Epithelial cell of esophagus (primary cell): ENCODE results near the gene CCDC116.

Source experiments
- DNase-seq: peaks from one replicate; pipeline ENCODE4 v3.0.0; 2010; ENCODE audit warnings: low read depth
- H3K4me3 ChIP-seq: 2 replicates; pipeline ENCODE4 v1.5.1; 2011; ENCODE audit warnings: mild to moderate bottlenecking, low read length, control low read depth
- TF ChIP-seq, protein P1 (sequence below): IDR thresholded peaks from 2 replicates; pipeline ENCODE4 v1.5.1; 2011; ENCODE audit warnings: low read depth, mild to moderate bottlenecking, low read length, control low read depth, inconsistent platforms; ENCODE audit not compliant: insufficient read depth; ENCODE audit errors: missing control alignments

CCDC116 gene

GRCh38 chr22:21680830-21681565 lies 48.4 kb downstream of the CCDC116 start:
- no peak for DNase-seq
- TF ChIP-seq, protein P1, sequence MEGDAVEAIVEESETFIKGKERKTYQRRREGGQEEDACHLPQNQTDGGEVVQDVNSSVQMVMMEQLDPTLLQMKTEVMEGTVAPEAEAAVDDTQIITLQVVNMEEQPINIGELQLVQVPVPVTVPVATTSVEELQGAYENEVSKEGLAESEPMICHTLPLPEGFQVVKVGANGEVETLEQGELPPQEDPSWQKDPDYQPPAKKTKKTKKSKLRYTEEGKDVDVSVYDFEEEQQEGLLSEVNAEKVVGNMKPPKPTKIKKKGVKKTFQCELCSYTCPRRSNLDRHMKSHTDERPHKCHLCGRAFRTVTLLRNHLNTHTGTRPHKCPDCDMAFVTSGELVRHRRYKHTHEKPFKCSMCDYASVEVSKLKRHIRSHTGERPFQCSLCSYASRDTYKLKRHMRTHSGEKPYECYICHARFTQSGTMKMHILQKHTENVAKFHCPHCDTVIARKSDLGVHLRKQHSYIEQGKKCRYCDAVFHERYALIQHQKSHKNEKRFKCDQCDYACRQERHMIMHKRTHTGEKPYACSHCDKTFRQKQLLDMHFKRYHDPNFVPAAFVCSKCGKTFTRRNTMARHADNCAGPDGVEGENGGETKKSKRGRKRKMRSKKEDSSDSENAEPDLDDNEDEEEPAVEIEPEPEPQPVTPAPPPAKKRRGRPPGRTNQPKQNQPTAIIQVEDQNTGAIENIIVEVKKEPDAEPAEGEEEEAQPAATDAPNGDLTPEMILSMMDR = no peak

DNA sequence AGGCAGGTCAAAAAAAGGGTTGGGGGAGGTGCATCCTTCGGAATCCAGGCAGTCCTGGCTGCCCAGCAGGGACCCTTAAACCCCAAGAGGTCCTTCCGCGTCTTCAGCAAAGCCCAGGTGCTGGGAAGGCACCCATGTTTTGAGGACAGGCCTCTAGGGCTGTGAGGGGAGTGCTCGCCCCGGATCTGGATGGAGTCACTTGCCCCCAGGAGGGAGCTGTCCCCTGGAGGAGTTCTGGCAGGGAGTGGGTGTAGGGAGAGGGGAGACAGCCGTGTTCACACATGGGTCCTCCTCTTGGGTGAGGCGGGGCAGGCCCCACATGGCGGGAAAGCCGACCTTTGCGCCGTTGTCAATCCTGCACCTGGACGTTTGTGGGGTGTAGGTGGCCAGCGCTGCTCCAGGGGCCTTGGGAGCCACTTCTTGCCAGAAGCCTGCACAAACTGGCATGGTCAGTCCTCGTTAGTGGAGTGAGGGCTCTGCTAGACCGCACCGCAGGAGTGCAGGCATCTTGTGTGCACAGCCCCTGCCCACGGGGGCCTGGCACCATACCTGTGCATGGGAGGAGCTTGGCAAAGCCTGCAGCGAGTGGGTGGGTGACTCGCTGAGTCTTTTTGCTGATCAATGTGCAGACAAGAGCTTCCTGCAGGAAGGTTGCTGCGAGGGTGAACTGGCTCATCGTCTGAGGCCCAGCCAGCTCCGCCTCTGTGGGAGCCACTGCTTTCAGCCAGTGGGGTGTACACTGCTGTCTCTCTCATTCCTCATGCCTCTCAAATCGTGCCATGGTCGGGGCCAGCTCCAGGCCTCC lies 49.2 kb downstream of the CCDC116 start:
- H3K4me3 ChIP-seq = no peak overlapping the region
- DNase-seq = peak; percentile 14
- TF ChIP-seq, protein P1 = no peak

More at GRCh38 chr22:21680830-21681565, 48.4 kb downstream of the CCDC116 start:
- H3K4me3 ChIP-seq = no peak overlapping the region

DNA sequence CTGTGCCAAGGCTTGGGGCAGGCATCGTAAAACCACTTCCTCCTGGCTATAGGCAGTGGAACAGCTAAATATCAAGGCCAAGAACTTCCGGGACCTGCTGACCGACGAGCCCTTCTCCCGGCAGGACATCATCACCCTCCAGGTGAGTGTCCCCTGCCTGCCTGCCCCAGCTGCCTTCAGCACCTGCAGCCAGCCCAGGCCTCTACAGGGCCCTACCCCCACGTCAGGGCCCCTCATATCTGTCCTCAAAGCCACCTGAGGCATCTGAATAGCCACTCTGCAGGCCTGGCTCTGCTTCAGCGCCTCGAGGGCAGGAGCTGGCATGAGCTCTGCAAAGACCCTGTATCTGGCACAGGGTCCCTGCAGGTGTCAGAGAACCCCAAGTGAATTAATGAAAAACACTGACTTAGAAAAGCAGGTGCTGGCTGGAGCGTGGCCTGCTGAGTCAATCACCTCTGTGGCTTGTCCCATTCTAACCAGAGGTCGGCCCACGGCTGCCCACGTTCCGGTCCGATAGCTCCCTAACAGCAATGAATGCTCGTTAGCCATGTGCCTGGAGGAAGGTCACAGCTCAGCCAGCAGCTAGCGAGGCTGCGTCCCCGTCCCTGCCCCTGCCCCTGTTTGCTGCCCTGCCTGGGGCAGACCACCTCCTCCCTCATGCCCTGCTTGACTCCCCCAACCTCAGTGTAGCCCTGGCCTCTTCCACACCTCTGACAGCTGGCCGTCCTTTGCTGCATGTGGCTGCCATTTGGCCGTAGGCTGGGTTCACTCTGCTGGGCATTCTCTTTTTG lies 50.0 kb downstream of the CCDC116 start:
- TF ChIP-seq, protein P1 = no peak
- no peak for DNase-seq
- H3K4me3 ChIP-seq = no peak overlapping the region

GRCh38 chr22:21683401-21683811 lies 50.8 kb downstream of the CCDC116 start:
- no peak for DNase-seq
- TF ChIP-seq, protein P1 = no peak
- H3K4me3 ChIP-seq = no peak overlapping the region

DNA sequence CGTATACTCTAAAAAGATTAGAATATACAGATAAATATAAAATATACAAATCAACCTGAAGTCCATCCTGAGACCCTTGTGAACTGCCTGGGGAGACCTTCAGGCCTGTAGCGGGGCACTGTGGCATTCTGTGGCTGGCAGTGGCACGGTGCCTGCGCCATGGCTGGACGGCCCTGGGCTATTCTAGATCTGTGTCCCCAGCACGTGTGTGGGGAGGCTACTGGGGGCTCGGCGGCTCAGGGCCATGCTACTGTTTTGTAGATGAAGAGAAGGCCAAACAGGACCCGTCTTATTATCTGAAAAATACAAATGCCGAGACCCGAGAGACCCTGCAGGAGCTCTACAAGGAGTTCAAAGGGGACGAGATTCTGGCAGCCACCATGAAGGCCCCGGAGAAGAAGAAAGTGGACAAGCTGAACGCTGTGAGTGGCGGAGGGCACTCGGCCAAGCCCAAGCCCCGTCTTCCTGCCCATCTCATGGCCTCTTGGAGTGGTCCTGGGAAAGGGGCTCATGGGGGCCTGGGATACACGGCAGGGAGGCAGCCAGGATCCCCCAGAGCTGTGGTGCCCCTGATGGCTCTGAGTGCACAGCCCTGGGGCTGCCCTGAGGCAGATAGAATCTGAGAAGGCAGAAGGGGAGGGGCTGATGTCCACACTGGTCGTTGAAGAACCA lies 52.1 kb downstream of the CCDC116 start:
- no peak for DNase-seq
- TF ChIP-seq, protein P1 = no peak
- no peak overlapping the region for H3K4me3 ChIP-seq

DNA sequence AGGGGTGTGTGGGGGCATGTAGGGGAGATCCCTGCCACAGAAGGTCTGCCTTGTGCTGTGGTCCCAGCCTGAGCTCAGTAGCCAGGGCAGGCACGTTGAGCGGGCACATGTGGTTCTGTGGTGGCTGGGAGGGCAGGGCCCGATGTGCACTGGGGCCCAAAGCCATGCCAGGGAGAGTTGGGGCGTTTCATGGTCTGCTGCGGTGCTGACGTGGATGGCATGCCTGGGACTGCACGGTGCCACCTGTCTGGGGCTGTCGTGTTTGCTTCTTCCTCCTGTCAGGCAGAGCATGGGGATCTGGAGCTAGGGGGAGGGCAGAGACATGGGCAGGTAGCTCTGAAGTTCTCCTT lies 52.6 kb downstream of the CCDC116 start:
- TF ChIP-seq, protein P1 = no peak
- no peak for DNase-seq
- no peak overlapping the region for H3K4me3 ChIP-seq
